ENCODE results near the gene STK39.

STK39 gene

DNA sequence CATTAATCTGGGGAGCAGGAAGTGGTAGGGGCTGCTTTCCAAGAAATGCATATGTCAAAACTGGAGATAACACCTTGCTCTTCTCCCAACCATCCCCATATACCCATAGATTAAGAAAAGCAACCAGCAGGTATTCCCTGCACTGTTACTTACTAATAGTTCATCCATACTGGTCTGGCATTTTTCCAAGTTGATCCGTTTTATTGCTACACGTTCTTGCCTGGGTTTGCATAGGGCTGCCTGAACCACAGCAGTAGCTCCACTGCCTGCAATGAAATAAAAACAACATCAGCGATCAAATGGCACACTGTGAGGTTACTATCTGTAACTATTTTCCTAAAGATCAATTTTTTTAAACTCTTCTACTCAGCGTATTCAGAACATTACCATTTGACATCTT lies 65.6 kb downstream of the STK39 start:
- DNase-seq, result no peak

DNA sequence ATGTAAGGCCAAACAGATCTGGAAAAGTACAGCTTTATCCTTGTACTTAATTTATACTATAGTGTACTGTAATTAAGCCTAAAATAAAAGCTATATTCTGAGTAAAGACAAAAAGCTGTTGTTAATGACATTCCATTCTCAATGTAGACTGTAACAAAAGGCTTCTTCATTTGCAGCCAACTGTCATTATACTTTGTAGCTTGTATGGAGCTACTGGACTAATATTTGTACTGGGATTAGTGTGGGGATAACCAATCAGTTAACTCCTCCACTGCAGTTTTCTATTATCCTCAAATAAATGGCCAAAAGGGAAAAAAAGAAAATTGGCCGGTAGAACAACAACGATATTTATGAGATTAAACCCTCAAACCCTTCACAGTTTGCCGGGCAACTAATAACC lies 66.5 kb downstream of the STK39 start:
- DNase-seq, result no peak

DNA sequence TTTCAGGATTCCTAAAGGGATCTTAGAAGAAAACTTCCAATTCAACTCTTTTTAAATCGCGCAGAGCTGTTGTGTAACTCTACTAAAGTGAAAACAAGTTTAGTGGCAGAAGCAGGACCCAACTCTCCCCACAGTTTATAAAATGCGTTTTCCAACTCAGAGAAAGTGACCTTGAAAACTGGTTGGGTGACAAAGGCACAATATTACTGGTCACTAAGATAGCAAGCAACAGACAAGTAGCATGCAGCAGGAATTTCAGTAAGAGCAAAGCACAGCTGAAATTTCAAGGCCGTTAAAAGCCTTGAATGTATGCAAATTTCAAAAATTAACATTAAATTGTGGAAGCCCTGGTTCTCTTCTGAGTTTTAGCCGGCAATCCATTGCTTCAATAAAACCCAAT lies 66.9 kb downstream of the STK39 start:
- no peak for DNase-seq

DNA sequence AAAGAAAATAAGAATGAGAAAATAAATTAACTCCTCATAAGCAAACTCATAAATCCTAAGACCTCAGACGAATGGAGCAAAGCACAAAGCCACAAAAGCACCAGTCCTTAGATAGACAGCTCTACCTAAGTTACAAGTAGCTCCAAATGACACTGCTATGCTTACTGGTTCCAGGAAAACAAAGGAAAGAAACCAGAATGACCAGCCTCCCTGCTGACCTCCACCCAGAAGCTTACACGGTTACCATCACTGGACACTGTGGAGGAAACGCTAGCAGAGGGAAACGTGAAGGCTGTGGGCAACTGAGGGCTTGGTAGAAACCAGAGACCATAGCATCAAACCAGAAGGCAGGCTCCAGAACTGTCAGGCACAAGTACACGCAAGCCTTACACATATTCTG lies 67.8 kb downstream of the STK39 start:
- no peak for DNase-seq

DNA sequence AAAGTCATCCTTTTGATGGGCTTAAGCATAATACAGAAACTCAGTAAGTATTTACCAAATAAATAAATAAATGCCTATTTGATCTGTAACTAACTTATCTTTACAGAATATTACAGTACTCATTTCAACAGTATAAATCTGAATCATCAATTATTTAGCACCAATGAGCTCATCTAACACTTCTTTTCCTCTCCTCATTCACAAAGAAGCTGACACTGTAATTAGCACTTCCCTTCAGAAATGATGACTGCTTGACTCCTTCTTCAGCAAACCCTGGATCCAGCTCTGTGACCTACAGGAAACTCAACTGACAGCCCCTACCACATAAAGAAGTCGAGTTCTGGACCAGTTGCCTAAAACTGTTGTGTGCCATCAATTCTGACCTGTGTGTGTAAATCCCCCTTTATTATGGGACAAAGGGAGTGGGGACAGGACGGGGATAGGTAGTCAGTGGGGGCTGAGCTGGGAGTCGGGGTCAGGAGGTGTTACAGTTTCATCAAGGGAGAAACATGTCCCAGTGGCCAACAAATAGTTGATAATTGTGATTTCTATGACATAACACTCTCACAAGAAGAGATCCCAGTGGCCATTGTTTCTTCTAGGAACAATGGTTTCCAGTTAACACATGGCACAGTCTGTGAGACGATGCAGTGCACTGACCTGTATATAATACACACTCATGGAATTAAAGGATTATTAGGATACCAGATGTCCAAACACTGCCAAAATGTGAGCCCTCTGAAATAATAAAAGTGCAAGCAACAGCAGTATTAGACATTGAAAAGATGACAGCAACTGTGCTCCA lies 68.7 kb downstream of the STK39 start:
- no peak for DNase-seq

DNA sequence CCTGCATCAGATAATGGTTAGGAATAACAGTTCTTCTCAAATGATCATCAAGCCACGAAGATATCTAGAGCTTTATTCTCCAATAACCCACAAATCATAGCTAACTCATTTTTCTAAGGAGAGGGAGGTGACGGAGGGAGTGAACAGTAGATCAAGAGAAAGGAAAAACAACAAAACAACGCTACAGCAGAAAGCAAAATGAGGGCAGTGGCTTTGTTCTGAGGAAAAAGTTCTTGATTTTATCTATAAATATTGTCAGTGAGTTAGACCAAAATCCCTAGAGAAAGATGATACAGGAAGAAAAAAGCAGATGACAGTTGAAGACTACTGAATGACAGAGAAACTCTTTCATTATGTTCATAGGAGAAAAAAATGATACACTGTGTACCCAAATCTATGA lies 71.0 kb downstream of the STK39 start:
- DNase-seq, result no peak

DNA sequence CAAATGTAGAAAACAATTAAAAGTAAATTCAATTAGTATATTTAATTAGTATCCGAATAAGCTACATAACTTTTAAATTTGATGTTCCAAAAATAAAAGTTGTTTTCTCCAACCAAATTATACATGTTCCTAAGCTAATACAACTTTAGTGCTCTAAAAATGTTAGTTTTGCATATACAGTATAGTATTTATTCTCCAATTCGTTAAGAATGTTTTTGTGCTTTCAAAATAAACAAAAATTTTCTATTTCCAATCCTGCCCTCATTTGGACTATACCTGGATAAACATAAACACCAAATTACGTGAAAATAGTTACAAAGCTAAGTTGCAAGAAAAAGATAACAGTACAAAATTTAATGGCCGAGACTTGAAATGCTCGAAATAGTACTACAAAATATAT lies 71.9 kb downstream of the STK39 start:
- DNase-seq, result no peak

DNA sequence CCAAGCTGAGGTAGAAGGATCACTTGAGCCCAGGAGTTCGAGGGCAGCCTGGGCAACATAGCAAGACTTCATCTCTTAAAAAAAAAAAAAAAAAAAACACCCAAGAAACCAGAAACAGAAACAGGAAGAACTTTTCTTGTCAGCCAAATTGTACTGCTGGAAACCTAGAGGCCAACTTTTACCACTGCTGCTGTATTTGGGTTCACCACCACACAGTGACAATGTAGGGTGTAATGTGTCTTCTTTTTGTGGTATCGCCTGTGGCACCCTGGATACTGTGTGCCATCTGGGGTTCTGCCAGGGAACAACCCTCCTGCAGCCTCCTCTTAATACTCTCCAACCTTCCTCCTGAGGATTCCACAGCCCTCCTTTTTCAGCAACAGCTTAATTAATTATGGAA lies 72.6 kb downstream of the STK39 start:
- DNase-seq, result no peak

DNA sequence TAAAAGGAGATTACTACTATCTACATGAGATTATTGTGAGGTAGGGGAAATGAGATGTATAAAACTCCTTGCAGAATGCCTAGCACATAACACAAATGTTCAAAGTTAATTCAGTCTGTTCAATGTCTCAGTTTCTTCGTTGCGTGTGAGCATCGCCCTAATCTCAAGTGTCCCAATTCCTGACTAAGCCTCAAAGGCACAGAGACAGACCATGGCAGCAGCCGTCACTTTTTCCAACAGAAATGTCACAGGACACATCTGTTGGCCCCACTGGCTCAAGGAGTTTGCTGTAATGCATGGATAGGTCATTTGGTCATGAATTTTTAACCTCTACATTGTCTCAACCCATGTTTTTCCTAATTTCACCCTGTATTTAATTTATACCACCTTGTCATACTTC lies 75.3 kb downstream of the STK39 start:
- DNase-seq, result no peak

DNA sequence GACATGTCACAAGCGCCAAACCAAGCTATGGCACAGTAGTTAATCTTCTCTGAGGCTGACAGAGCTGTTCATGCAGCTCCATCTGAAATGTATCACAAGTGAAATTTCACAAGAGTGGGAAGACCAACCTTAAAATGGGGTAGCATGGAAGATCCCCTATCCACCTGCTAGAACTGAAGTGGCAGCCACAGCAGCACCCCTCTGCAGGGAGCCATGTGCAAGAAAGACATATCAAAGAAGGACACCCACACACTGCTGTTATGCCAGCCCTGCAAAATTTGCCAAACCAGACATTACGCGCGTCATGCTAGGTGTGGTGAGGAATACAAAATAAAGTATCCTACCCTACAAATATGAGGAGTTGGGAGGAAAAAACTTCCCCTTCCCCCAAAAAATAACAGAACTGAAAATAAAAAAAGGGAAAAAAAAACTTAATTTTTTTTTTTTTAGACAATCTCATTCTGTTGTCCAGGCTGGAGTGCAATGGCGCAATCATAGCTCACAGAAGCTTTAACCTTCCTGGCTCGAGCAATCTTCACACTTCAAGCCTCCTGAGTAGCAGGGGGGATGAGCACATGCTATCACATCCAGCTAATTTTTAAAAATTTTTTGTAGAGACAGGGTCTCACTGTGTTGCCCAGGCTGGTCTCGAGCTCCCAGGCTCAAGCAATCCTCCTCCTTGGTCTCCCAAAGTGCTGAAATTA lies 76.2 kb downstream of the STK39 start:
- no peak for DNase-seq

DNA sequence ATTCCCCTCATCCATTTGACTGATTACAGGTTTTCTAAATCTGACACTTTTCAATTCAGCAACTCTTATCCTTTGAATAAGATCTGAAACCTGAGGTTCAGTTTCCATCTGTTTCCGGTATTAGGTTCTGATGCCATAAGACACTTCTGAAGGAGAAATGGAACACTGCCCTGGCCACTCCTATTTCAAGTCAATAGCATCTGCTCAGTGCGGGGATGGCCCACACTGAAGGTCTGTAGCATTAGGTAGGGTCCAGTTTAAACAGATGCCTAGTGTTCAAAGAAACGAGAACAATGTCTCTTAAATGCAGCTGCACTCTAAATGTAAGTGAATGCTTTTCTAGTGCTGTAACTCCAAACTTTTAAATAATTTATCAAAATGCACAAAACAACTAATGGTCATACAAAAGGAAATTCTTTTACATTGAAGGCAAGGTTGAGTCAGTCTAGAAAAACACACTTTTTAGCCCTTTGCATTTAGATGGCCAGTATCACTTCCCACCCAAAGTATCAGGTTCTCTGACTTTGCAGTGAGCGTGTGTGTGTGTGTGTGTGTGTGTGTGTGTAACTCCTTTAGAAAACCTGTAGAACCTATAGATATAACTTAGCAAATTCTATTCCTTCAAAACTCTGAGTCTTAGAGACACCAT lies 78.2 kb downstream of the STK39 start:
- no peak for DNase-seq

DNA sequence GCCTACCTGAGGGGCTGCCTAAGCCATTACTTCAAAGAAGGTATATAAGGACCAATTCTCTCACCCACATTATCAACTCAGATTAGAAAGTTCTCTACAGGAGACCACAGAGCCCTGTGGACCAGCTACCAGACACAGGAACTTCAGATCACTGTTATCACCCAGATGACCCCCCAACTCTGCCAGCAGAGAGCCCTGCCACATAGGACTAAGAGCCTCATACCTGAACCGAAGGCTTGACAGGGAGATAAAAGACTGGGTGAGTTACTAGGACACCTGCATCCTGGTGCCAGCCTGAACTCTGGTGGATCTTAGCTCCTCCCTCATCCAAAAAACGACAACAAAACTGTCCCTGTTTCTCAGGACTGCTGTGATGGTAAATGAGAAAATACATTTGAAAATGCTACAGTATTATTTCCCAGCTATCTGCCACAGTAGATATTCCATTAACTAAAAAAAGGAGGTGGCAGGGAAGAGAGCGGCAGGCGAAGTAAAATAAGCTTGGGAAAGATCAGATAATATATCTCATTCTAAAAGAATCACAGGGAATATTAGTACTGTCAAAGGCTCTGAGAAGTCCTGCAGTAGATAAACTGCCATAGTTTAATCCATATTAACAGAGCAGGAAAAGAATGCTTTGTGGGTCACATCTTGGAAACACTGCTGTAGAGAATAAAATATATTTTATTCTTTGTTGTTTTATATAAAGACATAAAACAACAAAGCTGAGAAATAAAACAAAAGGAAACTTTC lies 79.7 kb downstream of the STK39 start:
- no peak for DNase-seq

DNA sequence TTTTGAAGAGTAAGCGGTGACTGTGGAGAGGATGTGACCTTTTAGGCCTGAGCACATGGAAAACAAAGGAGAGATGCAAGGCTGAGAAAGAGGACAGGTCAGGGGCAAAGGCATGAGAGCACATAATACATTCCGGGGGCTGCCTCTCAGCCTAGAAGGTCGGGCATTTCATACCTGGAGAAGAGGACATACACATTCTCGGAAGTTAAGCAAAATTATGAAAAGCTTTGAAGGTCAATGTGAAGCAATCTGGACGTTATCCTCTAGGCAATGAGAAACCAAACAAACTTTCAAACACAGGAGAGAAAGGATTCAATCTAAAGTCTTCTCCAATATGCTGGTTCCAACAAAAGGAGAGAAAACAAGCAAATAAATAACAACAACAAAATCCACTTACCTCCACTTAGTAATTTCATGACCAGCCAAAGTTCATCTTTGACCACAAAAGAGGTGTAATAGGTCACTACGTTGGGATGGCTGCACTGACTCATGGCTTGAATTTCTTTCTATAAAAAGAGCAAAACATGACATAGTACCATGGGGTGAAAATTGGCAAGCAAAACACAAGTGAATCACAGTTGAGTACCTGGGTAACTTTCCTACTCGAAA lies 80.4 kb downstream of the STK39 start:
- no peak for DNase-seq

DNA sequence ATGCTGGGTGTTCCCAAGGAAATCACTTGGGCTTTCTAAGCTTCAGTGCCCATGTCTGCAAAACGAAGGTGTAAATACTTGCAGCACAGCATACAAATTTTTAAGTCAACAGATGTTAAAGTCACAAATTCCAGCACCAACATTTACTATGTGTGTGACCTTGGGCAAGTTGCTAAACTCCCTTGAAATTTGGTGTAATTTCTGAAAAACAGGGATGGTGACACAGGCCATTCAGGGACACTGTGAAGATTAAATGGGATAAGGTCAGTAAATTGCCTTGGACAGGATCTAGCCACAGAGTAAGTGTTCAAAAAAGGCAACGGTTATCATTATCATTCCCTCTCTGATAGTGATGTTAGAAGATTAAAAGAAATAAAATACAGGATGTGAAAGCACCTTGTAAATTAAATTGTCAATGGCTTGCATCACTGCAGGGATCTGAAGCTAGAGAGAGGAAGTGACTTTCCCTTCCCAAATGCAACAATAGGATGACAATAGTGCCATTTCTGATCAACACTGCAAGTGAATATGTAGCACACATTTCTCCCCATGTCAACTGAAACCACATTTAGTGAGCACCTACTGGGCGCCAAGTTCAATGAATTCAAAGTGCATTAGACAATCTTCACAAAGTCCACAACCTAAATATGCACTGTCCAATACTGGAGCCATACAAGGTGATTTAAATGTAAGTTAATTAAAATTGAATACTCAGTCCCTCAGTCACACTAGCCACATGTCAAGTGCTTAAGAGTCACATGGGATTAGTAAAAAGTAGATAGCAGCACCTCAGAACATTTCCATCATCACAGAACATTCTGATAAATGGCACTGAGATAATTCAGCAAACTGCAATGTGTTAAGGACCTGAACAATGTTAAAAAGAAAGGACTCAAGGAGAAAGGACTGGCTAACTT lies 81.2 kb downstream of the STK39 start:
- DNase-seq, result no peak

DNA sequence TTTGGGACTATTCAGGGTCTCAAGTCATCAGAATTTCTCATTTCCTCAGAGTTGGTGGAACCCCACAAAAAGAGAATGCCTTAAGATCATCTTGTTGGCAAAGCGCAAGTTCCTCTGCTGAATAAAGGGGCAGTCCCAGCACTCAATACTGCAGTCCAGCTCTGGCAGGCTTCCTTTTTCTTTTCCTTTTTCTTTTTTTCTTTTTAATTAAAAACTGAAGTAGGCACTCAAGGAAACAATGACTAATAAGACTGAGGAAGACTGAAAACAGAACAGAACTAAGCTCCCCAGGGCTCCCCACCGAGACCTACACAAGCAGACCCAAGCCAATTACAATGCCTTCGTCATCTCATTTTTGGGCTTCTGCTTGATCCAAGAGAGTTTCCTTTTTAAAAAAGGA lies 82.0 kb downstream of the STK39 start:
- DNase-seq, result no peak

DNA sequence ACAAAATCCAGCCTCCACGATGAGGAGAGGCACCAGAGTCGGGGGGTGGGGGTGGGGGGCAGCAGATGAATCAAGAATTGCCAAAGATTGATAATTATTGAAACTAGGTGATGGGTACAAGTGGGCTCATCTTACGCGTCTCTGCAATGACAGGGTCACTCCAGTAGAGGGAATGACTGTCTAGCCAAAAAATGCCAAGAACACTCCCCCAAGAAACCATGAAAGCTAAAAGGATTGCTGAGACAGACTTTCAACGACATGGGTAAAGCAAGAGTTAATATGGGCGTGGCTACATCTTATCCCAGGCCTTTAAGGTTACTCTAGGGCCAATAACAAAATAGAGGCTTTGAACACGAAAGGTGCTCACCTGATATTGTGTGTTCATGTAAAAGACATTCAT lies 86.5 kb downstream of the STK39 start:
- no peak for DNase-seq

DNA sequence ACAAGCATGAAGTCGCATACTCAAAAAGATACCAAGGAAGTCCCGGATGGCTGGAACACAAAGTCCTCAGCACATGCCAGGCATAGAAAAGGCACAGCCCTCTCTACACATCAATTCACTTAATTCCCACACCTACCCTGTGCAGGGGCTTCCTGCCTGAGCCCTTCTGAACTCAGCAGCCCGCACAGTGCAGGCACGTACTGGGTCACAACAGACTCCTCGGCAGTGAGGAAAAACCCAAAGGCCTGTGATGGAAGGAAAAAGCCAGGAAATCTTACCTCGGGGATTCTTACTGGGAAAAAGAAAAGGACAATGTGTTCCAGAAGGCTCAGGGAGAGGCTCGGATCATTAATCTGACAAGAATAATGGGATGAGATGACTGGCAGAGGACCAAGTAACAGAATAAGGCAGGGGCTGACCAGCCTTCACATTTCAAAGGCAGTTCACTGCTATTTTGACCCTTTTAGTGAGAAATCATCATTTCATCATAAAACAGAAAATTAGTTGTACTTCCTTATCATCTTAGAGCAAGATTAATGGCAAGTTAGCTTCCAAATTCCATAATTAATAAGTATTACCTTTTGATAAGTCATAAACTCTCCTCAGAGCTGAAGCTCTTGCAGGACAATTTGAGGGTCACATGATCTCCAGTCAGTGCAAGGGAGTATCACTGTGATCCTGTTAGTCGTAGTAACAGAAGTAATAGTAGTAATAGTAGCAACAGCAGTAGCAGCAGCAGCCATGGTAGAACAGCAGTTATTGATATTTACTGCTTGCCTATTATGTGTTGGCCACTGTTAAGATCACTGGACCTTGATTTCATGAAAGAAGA lies 87.4 kb downstream of the STK39 start:
- DNase-seq, result no peak

DNA sequence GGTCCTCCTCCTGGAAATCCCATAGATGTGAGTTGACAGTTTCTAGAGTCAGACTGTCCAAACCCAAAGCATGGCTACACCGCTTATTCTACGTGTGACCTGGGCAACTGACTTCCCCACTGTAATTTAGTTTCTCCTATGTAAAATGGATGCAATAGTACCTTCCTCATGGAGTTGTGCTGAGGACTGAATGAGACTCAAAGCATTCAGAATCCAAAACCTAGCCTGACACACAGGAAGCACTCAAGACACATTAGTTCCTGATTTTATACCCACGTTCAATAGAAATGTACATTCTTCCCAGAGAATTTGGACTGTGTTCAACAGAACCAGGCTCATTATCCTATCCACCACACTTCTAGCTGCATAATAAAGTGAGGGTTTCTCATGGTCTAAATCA lies 88.8 kb downstream of the STK39 start:
- DNase-seq, result no peak

DNA sequence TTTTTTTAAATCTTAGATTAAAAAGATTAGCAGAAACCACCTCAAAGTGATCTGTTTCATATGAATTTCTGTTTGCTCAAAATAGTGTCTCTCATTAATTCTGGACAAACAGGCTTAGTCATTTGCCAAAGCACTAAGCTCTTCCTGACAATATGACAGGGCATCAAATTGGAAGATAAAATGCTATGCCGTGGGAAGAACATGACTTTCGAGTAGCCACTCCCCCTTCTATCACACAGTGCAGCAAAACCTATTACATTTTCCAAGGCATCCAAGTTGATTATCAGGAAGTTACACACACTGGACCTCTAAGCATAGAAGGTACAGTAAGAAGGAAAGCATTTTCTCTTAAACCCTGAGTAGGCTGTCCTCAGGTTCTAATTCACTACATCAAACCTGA lies 89.5 kb downstream of the STK39 start:
- DNase-seq, result no peak

DNA sequence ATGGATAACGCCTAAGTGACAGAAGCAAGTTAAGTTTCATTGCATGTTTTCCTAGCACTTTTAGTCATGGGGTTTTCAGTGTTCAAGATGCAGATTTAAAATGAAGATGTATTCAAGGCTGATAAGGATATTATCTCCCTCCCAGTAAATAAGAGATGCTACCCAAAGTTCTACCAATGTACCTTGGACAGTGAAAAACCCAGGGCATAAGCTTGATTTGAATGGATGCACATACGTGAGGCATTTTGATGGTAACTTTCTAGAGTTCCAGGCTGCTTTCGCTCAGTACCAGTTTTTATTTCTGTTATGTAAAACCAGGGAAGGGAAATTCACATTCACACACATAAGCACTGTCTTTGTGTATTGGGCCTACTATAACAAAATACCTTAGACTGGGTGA lies 90.3 kb downstream of the STK39 start:
- DNase-seq, result no peak

DNA sequence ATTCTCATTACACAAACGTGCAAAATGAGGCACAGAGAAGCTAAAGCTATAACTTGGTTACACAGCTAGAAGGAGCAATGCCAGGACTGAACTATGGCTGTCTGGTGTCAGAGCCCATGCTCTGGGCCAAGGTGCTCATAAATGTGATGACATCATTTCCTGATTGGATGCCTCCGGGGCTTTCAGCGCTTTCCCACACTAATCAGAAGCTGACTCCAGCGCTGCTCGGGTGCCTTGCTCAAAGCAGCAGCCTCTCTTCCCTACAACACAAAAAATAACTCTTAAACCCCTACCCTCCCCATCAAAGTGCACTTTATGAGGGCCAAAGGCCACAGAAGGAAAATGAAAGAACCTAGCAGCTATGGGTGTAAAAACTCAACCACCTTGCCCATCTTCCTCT lies 90.7 kb downstream of the STK39 start:
- no peak for DNase-seq

All from activated CD4-positive, alpha-beta T cell treated with anti-CD3 and anti-CD28 coated beads for 4 hours (primary cell).